LNCAP (cell line): ENCODE results near the gene HOGA1.

Source experiments
- CTCF ChIP-seq: fragments of 450-650 bp; IDR thresholded peaks from 2 replicates; pipeline ENCODE4 v1.5.1; 2017; ENCODE audit warnings: mild to moderate bottlenecking

Gene HOGA1

GRCh38 chr10:97656777-97657176, 72.6 kb downstream of the HOGA1 start:
- TF ChIP-seq CTCF, result no peak

GRCh38 chr10:97659589-97659988, 75.4 kb downstream of the HOGA1 start:
- TF ChIP-seq CTCF, result no peak
